Smooth muscle cell (in vitro differentiated cells): Measurements from ENCODE around the gene DNMT1. TPM values are rescaled to one million over a fixed set of nuclear protein-coding genes. Genes with fewer than 3 reads are reported as not detected.
"Not testable (repeated sequence)": the region's sequence is repeated elsewhere in the genome, so short reads cannot be mapped to it uniquely, and the experiment has no call there.

Source experiments
- DNase-seq: peaks from one replicate; lab custom pipeline; 2025; ENCODE audit not compliant: unreplicated experiment; lab: John Stamatoyannopoulos, UW
- H2AFZ ChIP-seq: fragments of 200-600 bp; sonication (generic); 2 replicates; pipeline ENCODE4 v1.6.0; 2016; ENCODE audit warnings: antibody characterized with exemption, low read depth, mild to moderate bottlenecking
- H3F3A ChIP-seq: fragments of 200-600 bp; sonication (generic); 2 replicates; pipeline ENCODE4 v1.6.0; 2017; ENCODE audit warnings: antibody characterized with exemption, low read depth
- H3K27ac ChIP-seq: fragments of 200-600 bp; sonication (generic); 2 replicates; pipeline ENCODE4 v1.5.1; 2016; ENCODE audit warnings: low read depth, mild to moderate bottlenecking
- H3K27me3 ChIP-seq: fragments of 200-600 bp; sonication (generic); 2 replicates; pipeline ENCODE4 v1.6.1; 2016; ENCODE audit warnings: low read depth, mild to moderate bottlenecking
- H3K36me3 ChIP-seq: fragments of 200-600 bp; sonication (generic); 2 replicates; pipeline ENCODE4 v1.5.1; 2016; ENCODE audit warnings: low read depth
- H3K4me1 ChIP-seq: fragments of 200-600 bp; sonication (generic); 2 replicates; pipeline ENCODE4 v1.5.1; 2016; ENCODE audit warnings: low read depth
- H3K4me2 ChIP-seq: fragments of 200-600 bp; sonication (generic); 2 replicates; pipeline ENCODE4 v1.6.0; 2016; ENCODE audit warnings: mild to moderate bottlenecking
- H3K4me3 ChIP-seq: fragments of 200-600 bp; sonication (generic); 2 replicates; pipeline ENCODE4 v1.5.1; 2016; ENCODE audit warnings: mild to moderate bottlenecking
- H3K79me2 ChIP-seq: fragments of 200-600 bp; sonication (generic); 2 replicates; pipeline ENCODE4 v1.6.0; 2016; ENCODE audit warnings: low read depth, mild to moderate bottlenecking
- H3K9ac ChIP-seq: fragments of 200-600 bp; sonication (generic); 2 replicates; pipeline ENCODE4 v1.6.0; 2016; ENCODE audit warnings: low read depth
- H3K9me3 ChIP-seq: fragments of 200-600 bp; sonication (generic); replicated peaks from 2 replicates; pipeline ENCODE4 v1.5.1; 2016; ENCODE audit warnings: low read depth
- H4K20me1 ChIP-seq: fragments of 200-600 bp; sonication (generic); 2 replicates; pipeline ENCODE4 v1.6.0; 2016; ENCODE audit warnings: low read depth
- WGBS: methylation state at CpG from one replicate; pipeline ENCODE4 v1.1.7; 2016; ENCODE audit warnings: low lambda C conversion rate; 5-methylcytosine and 5-hydroxymethylcytosine counted together
- polyA plus RNA-seq: library from polyadenylated mRNA; unstranded; fragments of >200 nt; fragmentation: Nextera tagmentation; extraction: Ambion mirVana; gene quantifications from 2 replicates; pipeline ENCODE4 v1.2.1, GENCODE V29; 2016
- total RNA-seq: library from RNA; depleted of rRNA; stranded (reverse); fragments of >200 nt; gene quantifications from 2 replicates; pipeline ENCODE4 v1.2.3, GENCODE V29; 2014
- TF ChIP-seq, protein P1 (sequence below): fragments of 200-600 bp; sonication (generic); IDR thresholded peaks from 2 replicates; pipeline ENCODE4 v1.5.1; 2017; ENCODE audit warnings: borderline replicate concordance, mild to moderate bottlenecking, antibody characterized with exemption; ENCODE audit not compliant: insufficient read depth, poor library complexity, severe bottlenecking

DNMT1 gene
- total and polyA plus RNA-seq, 2 experiments from 2014 or later, result 39.5 to 56.7 TPM

DNA sequence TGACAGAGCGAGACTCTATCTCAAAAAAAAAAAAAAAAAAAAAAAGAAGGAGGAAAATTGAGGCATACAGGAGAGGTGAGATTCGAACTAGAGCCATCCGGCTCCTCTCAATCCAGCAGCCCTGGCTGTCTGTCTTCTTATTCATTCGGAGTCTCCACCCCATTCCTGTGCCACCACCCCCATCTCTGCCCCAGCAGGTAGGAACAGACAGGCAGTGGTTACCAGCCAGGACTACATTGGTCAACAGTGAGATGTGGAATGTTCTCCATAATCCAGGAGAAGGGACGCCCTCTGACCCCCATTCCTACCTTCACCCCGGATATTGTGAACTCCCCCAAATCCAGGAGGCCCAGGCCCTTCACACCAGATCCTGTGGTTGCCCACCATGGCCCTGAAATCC is 42.9 kb upstream of the DNMT1 start:
- Histone ChIP-seq H3K4me2 (no peak overlapping the region), H2AFZ (no peak overlapping the region), H3K4me3 (no peak overlapping the region), H3K36me3 (no peaks in the 10 kb centered on the region), H3K9ac (no peak overlapping the region), H4K20me1 (no peaks in the 10 kb centered on the region), H3K27ac (no peak overlapping the region), H3K27me3 (no peaks in the 10 kb centered on the region), H3K9me3 (no peaks in the 10 kb centered on the region), H3F3A (no peaks in the 10 kb centered on the region), H3K4me1 (no peaks in the 10 kb centered on the region), H3K79me2 (no peaks in the 10 kb centered on the region)
- no peak for DNase-seq
- WGBS, result 91% methylated on average over 5 of the region's 6 CpGs
- TF ChIP-seq, protein P1, sequence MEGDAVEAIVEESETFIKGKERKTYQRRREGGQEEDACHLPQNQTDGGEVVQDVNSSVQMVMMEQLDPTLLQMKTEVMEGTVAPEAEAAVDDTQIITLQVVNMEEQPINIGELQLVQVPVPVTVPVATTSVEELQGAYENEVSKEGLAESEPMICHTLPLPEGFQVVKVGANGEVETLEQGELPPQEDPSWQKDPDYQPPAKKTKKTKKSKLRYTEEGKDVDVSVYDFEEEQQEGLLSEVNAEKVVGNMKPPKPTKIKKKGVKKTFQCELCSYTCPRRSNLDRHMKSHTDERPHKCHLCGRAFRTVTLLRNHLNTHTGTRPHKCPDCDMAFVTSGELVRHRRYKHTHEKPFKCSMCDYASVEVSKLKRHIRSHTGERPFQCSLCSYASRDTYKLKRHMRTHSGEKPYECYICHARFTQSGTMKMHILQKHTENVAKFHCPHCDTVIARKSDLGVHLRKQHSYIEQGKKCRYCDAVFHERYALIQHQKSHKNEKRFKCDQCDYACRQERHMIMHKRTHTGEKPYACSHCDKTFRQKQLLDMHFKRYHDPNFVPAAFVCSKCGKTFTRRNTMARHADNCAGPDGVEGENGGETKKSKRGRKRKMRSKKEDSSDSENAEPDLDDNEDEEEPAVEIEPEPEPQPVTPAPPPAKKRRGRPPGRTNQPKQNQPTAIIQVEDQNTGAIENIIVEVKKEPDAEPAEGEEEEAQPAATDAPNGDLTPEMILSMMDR, result no peak

DNA sequence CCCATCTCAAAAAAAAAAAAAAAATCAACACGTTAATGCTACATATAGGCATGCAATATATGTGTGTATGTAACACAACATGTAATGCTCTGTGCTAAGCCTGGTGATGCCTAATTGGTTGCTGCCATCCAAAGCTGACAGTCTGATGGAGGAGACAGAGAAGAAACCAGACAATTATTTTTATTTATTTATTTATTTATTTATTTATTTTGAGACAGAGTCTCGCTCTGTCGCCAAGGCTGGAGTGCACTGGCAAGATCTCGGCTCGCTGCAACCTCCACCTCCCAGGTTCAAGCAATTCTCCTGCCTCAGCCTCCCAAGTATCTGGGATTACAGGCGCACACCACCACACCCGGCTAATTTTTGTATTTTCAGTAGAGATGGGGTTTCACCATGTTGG is 40.7 kb upstream of the DNMT1 start:
- H3K79me2 ChIP-seq, H4K20me1 ChIP-seq, H3K27me3 ChIP-seq, H3K9ac ChIP-seq, H3F3A ChIP-seq, H3K36me3 ChIP-seq, H3K27ac ChIP-seq, H3K9me3 ChIP-seq, H2AFZ ChIP-seq, H3K4me1 ChIP-seq, H3K4me2 ChIP-seq, H3K4me3 ChIP-seq, DNase-seq: not testable (repeated sequence)
- WGBS, result over 99% methylated on average over 7 of the region's 7 CpGs

DNA sequence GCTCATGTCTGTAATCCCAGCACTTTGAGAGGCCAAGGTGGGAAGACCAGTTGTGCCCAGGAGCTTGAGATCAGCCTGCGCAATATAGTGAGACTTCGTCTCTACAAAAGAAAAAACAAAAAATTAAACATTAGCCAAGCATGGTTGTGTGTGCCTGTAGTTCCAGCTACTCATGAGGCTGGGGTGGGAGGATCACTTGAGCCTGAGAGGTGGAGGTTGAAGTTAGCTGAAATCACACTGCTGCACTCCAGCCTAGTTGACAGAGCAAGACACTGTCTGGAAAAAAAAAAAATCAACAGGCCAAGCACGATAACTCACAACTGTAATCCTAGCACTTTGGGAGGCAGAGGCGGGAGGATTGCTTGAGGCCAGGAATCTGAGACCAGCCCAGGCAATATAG is 40.2 kb upstream of the DNMT1 start:
- no peaks in the 10 kb centered on the region for H3K27me3 ChIP-seq
- no peak overlapping the region for H2AFZ ChIP-seq
- no peak overlapping the region for H3K27ac ChIP-seq
- no peaks in the 10 kb centered on the region for H3K4me1 ChIP-seq
- no peaks in the 10 kb centered on the region for H3K36me3 ChIP-seq
- H3K4me3 ChIP-seq, result no peak overlapping the region
- no peaks in the 10 kb centered on the region for H3K79me2 ChIP-seq
- no peak overlapping the region for H3K4me2 ChIP-seq
- TF ChIP-seq, protein P1, result no peak
- H3K9ac ChIP-seq, result no peak overlapping the region
- H3F3A ChIP-seq, result peaks cover 3% of the 10 kb centered on the region
- DNase-seq, result no peak
- H3K9me3 ChIP-seq, result no peaks in the 10 kb centered on the region
- WGBS, result 92% methylated on average over 4 of the region's 4 CpGs
- no peaks in the 10 kb centered on the region for H4K20me1 ChIP-seq

DNA sequence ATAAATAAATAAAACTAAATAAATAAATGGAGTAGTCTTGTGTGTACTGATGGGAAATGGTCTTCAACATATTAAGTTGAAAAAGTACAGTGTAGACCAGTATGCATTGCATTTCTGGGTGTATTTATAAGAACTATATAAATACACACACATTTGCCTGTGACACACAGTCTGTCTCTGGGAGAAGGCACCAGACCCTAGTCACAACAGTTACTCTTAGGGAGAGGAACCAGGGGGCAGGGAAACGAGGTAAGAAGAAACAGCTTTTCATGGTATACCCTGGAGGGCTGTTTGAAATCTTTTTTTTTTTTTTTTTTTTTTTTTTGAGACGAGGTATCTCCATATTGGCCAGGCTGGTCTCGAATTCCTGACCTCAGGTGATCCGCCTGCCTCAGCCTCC is 39.2 kb upstream of the DNMT1 start:
- Histone ChIP-seq H3K27ac (no peak overlapping the region), H3F3A (peaks cover 7% of the 10 kb centered on the region), H3K27me3 (no peaks in the 10 kb centered on the region), H2AFZ (no peak overlapping the region), H3K36me3 (no peaks in the 10 kb centered on the region), H3K4me1 (no peaks in the 10 kb centered on the region), H3K79me2 (peaks cover 9% of the 10 kb centered on the region), H3K4me3 (no peak overlapping the region), H3K4me2 (no peak overlapping the region), H3K9me3 (no peaks in the 10 kb centered on the region), H4K20me1 (peaks cover 10% of the 10 kb centered on the region), H3K9ac (no peak overlapping the region)
- TF ChIP-seq, protein P1, result no peak
- DNase-seq, result no peak
- WGBS, result 77% methylated on average over 4 of the region's 4 CpGs
